GM23338 (cell line): ENCODE measurements around the gene APOBEC2. TPM values are rescaled to one million over a fixed set of nuclear protein-coding genes. Genes with fewer than 3 reads are reported as not detected.

Source experiments
- ATAC-seq: fragments of 200-7000 bp; cut with Tn5 transposase; 3 replicates; pipeline ENCODE4 v1.9.1; 2020
- DNase-seq: peaks from one replicate; pipeline ENCODE4 v3.0.0-alpha.2; 2015; ENCODE audit warnings: low spot score
- H2AFZ ChIP-seq: fragments of 200-600 bp; sonication (generic); 2 replicates; pipeline ENCODE4 v1.8.0; 2016; ENCODE audit warnings: antibody characterized with exemption, mild to moderate bottlenecking, moderate library complexity
- H3F3A ChIP-seq: fragments of 200-600 bp; sonication (generic); replicated peaks from 2 replicates; pipeline ENCODE4 v1.8.0; 2017; ENCODE audit warnings: antibody characterized with exemption, mixed run types, low read depth
- H3K27ac ChIP-seq: fragments of 200-600 bp; sonication (generic); 2 replicates; pipeline ENCODE4 v1.6.1; 2016; ENCODE audit warnings: low read depth
- H3K27me3 ChIP-seq: fragments of 200-600 bp; sonication (generic); 2 replicates; pipeline ENCODE4 v1.8.0; 2016; ENCODE audit warnings: mild to moderate bottlenecking, mixed run types, moderate library complexity; ENCODE audit not compliant: insufficient read depth
- H3K36me3 ChIP-seq: fragments of 200-600 bp; sonication (generic); 2 replicates; pipeline ENCODE4 v1.8.0; 2016; ENCODE audit warnings: mild to moderate bottlenecking; ENCODE audit not compliant: insufficient read depth
- H3K4me1 ChIP-seq: fragments of 200-600 bp; sonication (generic); 2 replicates; pipeline ENCODE4 v1.8.0; 2016; ENCODE audit warnings: mild to moderate bottlenecking, moderate library complexity; ENCODE audit not compliant: insufficient read depth
- H3K4me2 ChIP-seq: fragments of 200-600 bp; sonication (generic); 2 replicates; pipeline ENCODE4 v1.7.1; 2017; ENCODE audit warnings: mixed run types
- H3K4me3 ChIP-seq: fragments of 200-600 bp; sonication (generic); 2 replicates; pipeline ENCODE4 v1.6.1; 2016; ENCODE audit warnings: mixed run types
- H3K79me2 ChIP-seq: fragments of 200-600 bp; sonication (generic); replicated peaks from 2 replicates; pipeline ENCODE4 v1.8.0; 2017; ENCODE audit warnings: mild to moderate bottlenecking; ENCODE audit not compliant: insufficient read depth
- H3K9me2 ChIP-seq: fragments of 200-600 bp; sonication (generic); 2 replicates; pipeline ENCODE4 v1.8.0; 2017; ENCODE audit not compliant: insufficient read depth
- H4K20me1 ChIP-seq: fragments of 200-600 bp; sonication (generic); replicated peaks from 2 replicates; pipeline ENCODE4 v1.8.0; 2017; ENCODE audit warnings: mild to moderate bottlenecking; ENCODE audit not compliant: insufficient read depth
- H3K27ac Mint-ChIP-seq: 2 replicates; pipeline ENCODE4 v1.8.0; 2020; ENCODE audit warnings: inconsistent platforms, mild to moderate bottlenecking, moderate library complexity, mixed read lengths
- H3K27me3 Mint-ChIP-seq: 3 replicates; pipeline ENCODE4 v1.8.0; 2022; ENCODE audit warnings: low read depth, mild to moderate bottlenecking, moderate library complexity, mixed read lengths, inconsistent platforms; ENCODE audit not compliant: insufficient read depth, poor library complexity
- H3K36me3 Mint-ChIP-seq: 3 replicates; pipeline ENCODE4 v1.8.0; 2021; ENCODE audit warnings: low read depth, mild to moderate bottlenecking, inconsistent platforms, moderate library complexity, mixed read lengths
- H3K4me1 Mint-ChIP-seq: 3 replicates; pipeline ENCODE4 v1.8.0; 2020; ENCODE audit warnings: mild to moderate bottlenecking, inconsistent platforms, mixed read lengths
- H3K4me3 Mint-ChIP-seq: 3 replicates; pipeline ENCODE4 v1.8.0; 2021; ENCODE audit warnings: moderate library complexity, mild to moderate bottlenecking, inconsistent platforms, mixed read lengths
- H3K9me3 Mint-ChIP-seq: 3 replicates; pipeline ENCODE4 v1.8.0; 2020; ENCODE audit warnings: moderate library complexity, mild to moderate bottlenecking, inconsistent platforms, mixed read lengths
- CREB1 ChIP-seq: fragments of 250-450 bp; sonication (Bioruptor Pico); IDR thresholded peaks from 2 replicates; pipeline ENCODE4 v1.5.0; 2020; ENCODE audit warnings: low read depth, mild to moderate bottlenecking, moderate library complexity
- NANOG ChIP-seq: IDR thresholded peaks from 2 replicates; pipeline ENCODE4 v1.6.1; 2016; ENCODE audit warnings: antibody characterized with exemption, borderline replicate concordance
- POLR2AphosphoS5 ChIP-seq: IDR thresholded peaks from 2 replicates; pipeline ENCODE4 v1.6.1; 2016; ENCODE audit warnings: antibody characterized with exemption, low read depth
- STAT1 ChIP-seq: IDR thresholded peaks from one replicate; pipeline ENCODE4 v1.6.1; 2016; ENCODE audit warnings: antibody characterized with exemption; ENCODE audit not compliant: unreplicated experiment
- ZNF114 ChIP-seq: fragments of 250-450 bp; sonication (Bioruptor Pico); IDR thresholded peaks from 2 replicates; pipeline ENCODE4 v1.5.0; 2020; ENCODE audit warnings: mild to moderate bottlenecking, moderate library complexity
- long read RNA-seq: library from polyadenylated mRNA; unstranded; transcript quantifications from one replicate; pipeline ENCODE4 v2.0.0, GENCODE V29; 2020; ENCODE audit not compliant: unreplicated experiment
- polyA plus RNA-seq: library from polyadenylated mRNA; unstranded; fragments of >200 nt; fragmentation: Nextera tagmentation; extraction: Ambion mirVana; gene quantifications from 2 replicates; pipeline ENCODE4 v1.2.1, GENCODE V29; 2016
- total RNA-seq: library from RNA; depleted of rRNA; stranded (reverse); fragments of >200 nt; shearing (Covaris generic); gene quantifications from 2 replicates; pipeline ENCODE4 v1.2.3, GENCODE V29; 2014; rRNA removed
- TF ChIP-seq, protein P1 (sequence below): fragments of 250-450 bp; sonication (Bioruptor Pico); IDR thresholded peaks from 2 replicates; pipeline ENCODE4 v1.5.0; 2020; ENCODE audit warnings: mild to moderate bottlenecking, moderate library complexity
- TF ChIP-seq, protein P2 (sequence below): IDR thresholded peaks from 2 replicates; pipeline ENCODE4 v1.6.1; 2016; ENCODE audit warnings: antibody characterized with exemption
- TF ChIP-seq, protein P3 (sequence below), 2 experiments: fragments of 200-600 bp in 1 of 2; sonication (generic) in 1 of 2; conservative IDR thresholded peaks; 2 replicates each; pipeline versions ENCODE4 v1.5.1 to v1.6.1; 2016 to 2017; ENCODE audit warnings: antibody characterized with exemption in 2 of 2, low read depth in 2 of 2, mild to moderate bottlenecking in 2 of 2, moderate library complexity in 1 of 2
- TF ChIP-seq, protein P4 (sequence below): IDR thresholded peaks from one replicate; pipeline ENCODE4 v1.6.1; 2018; ENCODE audit warnings: antibody characterized with exemption; ENCODE audit not compliant: unreplicated experiment

The APOBEC2 gene
- not detected in 2 replicates for total RNA-seq
- 0.77 and 2.4 TPM in 2 replicates for polyA plus RNA-seq
- long read RNA-seq = 0 reads

DNA sequence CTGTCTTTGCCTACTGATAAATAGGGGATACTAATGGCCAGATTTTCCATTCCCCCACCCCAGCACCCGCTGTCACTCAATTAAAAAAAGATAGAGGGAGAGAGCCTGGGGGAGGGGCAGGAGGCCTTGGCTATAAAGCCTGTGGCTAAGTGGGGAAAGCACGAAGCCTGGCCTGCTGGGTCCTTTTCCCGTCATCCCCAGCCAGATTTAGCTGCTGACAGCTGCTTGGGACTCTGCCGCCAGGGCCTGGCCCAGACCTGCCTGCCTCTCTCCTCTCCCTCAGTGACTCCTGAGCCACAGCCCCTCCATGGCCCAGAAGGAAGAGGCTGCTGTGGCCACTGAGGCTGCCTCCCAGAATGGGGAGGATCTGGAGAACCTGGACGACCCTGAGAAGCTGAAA is at the start of gene APOBEC2:
APOBEC2 (plus strand) TSS at position 162 of the 400 bp plus-strand sequence; CDS start at position 308, 146 bp downstream.
- Mint-ChIP-seq H3K27me3 (peaks cover 2% of the 10 kb centered on the region), H3K4me3 (no peak within 1 kb of the TSS), H3K4me1 (peaks cover 19% of the 10 kb centered on the region), H3K36me3 (no peaks in the 10 kb centered on the region), H3K9me3 (no peaks in the 10 kb centered on the region), H3K27ac (no peak within 1 kb of the TSS)
- H3K9me2 ChIP-seq = no peaks in the 10 kb centered on the region
- H3K4me2 ChIP-seq = no peak within 1 kb of the TSS
- H4K20me1 ChIP-seq = no peaks in the 10 kb centered on the region
- no peak for DNase-seq
- H3F3A ChIP-seq = no peaks in the 10 kb centered on the region
- no peaks in the 10 kb centered on the region for H3K79me2 ChIP-seq
- no peaks in the 10 kb centered on the region for H3K36me3 ChIP-seq
- TF ChIP-seq, protein P1, sequence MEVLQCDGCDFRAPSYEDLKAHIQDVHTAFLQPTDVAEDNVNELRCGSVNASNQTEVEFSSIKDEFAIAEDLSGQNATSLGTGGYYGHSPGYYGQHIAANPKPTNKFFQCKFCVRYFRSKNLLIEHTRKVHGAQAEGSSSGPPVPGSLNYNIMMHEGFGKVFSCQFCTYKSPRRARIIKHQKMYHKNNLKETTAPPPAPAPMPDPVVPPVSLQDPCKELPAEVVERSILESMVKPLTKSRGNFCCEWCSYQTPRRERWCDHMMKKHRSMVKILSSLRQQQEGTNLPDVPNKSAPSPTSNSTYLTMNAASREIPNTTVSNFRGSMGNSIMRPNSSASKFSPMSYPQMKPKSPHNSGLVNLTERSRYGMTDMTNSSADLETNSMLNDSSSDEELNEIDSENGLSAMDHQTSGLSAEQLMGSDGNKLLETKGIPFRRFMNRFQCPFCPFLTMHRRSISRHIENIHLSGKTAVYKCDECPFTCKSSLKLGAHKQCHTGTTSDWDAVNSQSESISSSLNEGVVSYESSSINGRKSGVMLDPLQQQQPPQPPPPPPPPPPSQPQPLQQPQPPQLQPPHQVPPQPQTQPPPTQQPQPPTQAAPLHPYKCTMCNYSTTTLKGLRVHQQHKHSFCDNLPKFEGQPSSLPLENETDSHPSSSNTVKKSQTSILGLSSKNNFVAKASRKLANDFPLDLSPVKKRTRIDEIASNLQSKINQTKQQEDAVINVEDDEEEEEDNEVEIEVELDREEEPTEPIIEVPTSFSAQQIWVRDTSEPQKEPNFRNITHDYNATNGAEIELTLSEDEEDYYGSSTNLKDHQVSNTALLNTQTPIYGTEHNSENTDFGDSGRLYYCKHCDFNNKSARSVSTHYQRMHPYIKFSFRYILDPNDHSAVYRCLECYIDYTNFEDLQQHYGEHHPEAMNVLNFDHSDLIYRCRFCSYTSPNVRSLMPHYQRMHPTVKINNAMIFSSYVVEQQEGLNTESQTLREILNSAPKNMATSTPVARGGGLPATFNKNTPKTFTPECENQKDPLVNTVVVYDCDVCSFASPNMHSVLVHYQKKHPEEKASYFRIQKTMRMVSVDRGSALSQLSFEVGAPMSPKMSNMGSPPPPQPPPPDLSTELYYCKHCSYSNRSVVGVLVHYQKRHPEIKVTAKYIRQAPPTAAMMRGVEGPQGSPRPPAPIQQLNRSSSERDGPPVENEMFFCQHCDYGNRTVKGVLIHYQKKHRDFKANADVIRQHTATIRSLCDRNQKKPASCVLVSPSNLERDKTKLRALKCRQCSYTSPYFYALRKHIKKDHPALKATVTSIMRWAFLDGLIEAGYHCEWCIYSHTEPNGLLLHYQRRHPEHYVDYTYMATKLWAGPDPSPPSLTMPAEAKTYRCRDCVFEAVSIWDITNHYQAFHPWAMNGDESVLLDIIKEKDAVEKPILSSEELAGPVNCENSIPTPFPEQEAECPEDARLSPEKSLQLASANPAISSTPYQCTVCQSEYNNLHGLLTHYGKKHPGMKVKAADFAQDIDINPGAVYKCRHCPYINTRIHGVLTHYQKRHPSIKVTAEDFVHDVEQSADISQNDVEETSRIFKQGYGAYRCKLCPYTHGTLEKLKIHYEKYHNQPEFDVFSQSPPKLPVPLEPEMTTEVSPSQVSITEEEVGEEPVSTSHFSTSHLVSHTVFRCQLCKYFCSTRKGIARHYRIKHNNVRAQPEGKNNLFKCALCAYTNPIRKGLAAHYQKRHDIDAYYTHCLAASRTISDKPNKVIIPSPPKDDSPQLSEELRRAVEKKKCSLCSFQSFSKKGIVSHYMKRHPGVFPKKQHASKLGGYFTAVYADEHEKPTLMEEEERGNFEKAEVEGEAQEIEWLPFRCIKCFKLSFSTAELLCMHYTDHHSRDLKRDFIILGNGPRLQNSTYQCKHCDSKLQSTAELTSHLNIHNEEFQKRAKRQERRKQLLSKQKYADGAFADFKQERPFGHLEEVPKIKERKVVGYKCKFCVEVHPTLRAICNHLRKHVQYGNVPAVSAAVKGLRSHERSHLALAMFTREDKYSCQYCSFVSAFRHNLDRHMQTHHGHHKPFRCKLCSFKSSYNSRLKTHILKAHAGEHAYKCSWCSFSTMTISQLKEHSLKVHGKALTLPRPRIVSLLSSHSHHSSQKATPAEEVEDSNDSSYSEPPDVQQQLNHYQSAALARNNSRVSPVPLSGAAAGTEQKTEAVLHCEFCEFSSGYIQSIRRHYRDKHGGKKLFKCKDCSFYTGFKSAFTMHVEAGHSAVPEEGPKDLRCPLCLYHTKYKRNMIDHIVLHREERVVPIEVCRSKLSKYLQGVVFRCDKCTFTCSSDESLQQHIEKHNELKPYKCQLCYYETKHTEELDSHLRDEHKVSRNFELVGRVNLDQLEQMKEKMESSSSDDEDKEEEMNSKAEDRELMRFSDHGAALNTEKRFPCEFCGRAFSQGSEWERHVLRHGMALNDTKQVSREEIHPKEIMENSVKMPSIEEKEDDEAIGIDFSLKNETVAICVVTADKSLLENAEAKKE = no peak
- TF ChIP-seq STAT1 = no peak
- TF ChIP-seq POLR2AphosphoS5 = no peak
- no peak for TF ChIP-seq ZNF114 (CRISPR knock-in tag)
- TF ChIP-seq NANOG = no peak
- TF ChIP-seq, protein P2, sequence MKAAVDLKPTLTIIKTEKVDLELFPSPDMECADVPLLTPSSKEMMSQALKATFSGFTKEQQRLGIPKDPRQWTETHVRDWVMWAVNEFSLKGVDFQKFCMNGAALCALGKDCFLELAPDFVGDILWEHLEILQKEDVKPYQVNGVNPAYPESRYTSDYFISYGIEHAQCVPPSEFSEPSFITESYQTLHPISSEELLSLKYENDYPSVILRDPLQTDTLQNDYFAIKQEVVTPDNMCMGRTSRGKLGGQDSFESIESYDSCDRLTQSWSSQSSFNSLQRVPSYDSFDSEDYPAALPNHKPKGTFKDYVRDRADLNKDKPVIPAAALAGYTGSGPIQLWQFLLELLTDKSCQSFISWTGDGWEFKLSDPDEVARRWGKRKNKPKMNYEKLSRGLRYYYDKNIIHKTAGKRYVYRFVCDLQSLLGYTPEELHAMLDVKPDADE = no peak
- TF ChIP-seq, protein P3, sequence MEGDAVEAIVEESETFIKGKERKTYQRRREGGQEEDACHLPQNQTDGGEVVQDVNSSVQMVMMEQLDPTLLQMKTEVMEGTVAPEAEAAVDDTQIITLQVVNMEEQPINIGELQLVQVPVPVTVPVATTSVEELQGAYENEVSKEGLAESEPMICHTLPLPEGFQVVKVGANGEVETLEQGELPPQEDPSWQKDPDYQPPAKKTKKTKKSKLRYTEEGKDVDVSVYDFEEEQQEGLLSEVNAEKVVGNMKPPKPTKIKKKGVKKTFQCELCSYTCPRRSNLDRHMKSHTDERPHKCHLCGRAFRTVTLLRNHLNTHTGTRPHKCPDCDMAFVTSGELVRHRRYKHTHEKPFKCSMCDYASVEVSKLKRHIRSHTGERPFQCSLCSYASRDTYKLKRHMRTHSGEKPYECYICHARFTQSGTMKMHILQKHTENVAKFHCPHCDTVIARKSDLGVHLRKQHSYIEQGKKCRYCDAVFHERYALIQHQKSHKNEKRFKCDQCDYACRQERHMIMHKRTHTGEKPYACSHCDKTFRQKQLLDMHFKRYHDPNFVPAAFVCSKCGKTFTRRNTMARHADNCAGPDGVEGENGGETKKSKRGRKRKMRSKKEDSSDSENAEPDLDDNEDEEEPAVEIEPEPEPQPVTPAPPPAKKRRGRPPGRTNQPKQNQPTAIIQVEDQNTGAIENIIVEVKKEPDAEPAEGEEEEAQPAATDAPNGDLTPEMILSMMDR (conservative IDR thresholded peaks at IDR 0.05; ENCODE audit: low read depth in 2 of 2) = no peak
- TF ChIP-seq, protein P4, sequence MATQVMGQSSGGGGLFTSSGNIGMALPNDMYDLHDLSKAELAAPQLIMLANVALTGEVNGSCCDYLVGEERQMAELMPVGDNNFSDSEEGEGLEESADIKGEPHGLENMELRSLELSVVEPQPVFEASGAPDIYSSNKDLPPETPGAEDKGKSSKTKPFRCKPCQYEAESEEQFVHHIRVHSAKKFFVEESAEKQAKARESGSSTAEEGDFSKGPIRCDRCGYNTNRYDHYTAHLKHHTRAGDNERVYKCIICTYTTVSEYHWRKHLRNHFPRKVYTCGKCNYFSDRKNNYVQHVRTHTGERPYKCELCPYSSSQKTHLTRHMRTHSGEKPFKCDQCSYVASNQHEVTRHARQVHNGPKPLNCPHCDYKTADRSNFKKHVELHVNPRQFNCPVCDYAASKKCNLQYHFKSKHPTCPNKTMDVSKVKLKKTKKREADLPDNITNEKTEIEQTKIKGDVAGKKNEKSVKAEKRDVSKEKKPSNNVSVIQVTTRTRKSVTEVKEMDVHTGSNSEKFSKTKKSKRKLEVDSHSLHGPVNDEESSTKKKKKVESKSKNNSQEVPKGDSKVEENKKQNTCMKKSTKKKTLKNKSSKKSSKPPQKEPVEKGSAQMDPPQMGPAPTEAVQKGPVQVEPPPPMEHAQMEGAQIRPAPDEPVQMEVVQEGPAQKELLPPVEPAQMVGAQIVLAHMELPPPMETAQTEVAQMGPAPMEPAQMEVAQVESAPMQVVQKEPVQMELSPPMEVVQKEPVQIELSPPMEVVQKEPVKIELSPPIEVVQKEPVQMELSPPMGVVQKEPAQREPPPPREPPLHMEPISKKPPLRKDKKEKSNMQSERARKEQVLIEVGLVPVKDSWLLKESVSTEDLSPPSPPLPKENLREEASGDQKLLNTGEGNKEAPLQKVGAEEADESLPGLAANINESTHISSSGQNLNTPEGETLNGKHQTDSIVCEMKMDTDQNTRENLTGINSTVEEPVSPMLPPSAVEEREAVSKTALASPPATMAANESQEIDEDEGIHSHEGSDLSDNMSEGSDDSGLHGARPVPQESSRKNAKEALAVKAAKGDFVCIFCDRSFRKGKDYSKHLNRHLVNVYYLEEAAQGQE = no peak
- no peak for TF ChIP-seq CREB1 (CRISPR knock-in tag)
- H3K4me1 ChIP-seq = peaks cover 12% of the 10 kb centered on the region
- H3K27me3 ChIP-seq = no peaks in the 10 kb centered on the region
- H2AFZ ChIP-seq = no peak within 1 kb of the TSS
- H3K27ac ChIP-seq = no peak within 1 kb of the TSS
- ATAC-seq = peak; percentile 43
- no peak within 1 kb of the TSS for H3K4me3 ChIP-seq
